SK-N-SH (cell line): ENCODE results near the gene TMIE. TPM values are rescaled to one million over a fixed set of nuclear protein-coding genes. Genes with fewer than 3 reads are reported as not detected.

Experiments
- CTCF ChIA-PET: fragments of 300-600, 350-600 bp; formaldehyde crosslinking; extraction: SDS; loops from one replicate; lab custom pipeline; 2021; lab: Yijun Ruan, JAX
- POLR2A ChIA-PET: fragments of 350-600 bp; sonication (Branson Sonifier 250); formaldehyde crosslinking; extraction: SDS; loops from one replicate; lab custom pipeline; 2020; ENCODE audit warnings: antibody characterized with exemption, inconsistent platforms; lab: Yijun Ruan, JAX
- DNase-seq: peaks from one replicate; pipeline ENCODE4 v3.0.0; 2012
- H2AFZ ChIP-seq: fragments of 200-600 bp; sonication (generic); 2 replicates; pipeline ENCODE4 v1.8.1; 2016; ENCODE audit warnings: antibody characterized with exemption, mild to moderate bottlenecking, low read depth
- H3F3A ChIP-seq: fragments of 200-600 bp; sonication (generic); replicated peaks from 2 replicates; pipeline ENCODE3; 2016; ENCODE audit warnings: antibody characterized with exemption, mild to moderate bottlenecking; ENCODE audit not compliant: insufficient read depth
- H3K27ac ChIP-seq, 2 experiments: fragments of 200-500 bp in 1 of 2; fragments of 200-600 bp in 1 of 2; sonication (Bioruptor generic) in 1 of 2; sonication (generic), shearing (Covaris generic) in 1 of 2; 2 replicates each; pipeline versions ENCODE4 v1.5.1 to v1.6.1; 2014 to 2016; ENCODE audit warnings: low read depth in 2 of 2, inconsistent platforms in 1 of 2, low read length in 1 of 2, mild to moderate bottlenecking in 1 of 2, mixed read lengths in 1 of 2
- H3K27me3 ChIP-seq: fragments of 200-600 bp; sonication (generic), shearing (Covaris generic); 2 replicates; pipeline ENCODE4 v1.6.1; 2016; ENCODE audit warnings: mixed run types; ENCODE audit not compliant: insufficient read depth
- H3K36me3 ChIP-seq, 2 experiments: fragments of 200-500 bp in 1 of 2; fragments of 200-600 bp in 1 of 2; sonication (Bioruptor generic) in 1 of 2; sonication (generic) in 1 of 2; replicated peaks in 1 of 2; 2 replicates each; pipeline versions ENCODE3 to v1.5.1; 2014 to 2016; ENCODE audit warnings: low read length in 1 of 2, mild to moderate bottlenecking in 1 of 2; ENCODE audit not compliant: insufficient read depth in 2 of 2, control insufficient read depth in 1 of 2
- H3K4me1 ChIP-seq, 2 experiments: fragments of 200-500 bp in 1 of 2; fragments of 200-600 bp in 1 of 2; sonication (Bioruptor generic) in 1 of 2; sonication (generic), shearing (Covaris generic) in 1 of 2; 2 replicates each; pipeline versions ENCODE4 v1.5.1 to v1.6.1; 2014 to 2016; ENCODE audit warnings: low read depth in 1 of 2, low read length in 1 of 2, mixed run types in 1 of 2; ENCODE audit not compliant: insufficient read depth in 2 of 2, control insufficient read depth in 1 of 2
- H3K4me2 ChIP-seq: fragments of 200-600 bp; sonication (generic), shearing (Covaris generic); 2 replicates; pipeline ENCODE4 v1.6.1; 2017; ENCODE audit warnings: mixed run types
- H3K4me3 ChIP-seq, 2 experiments: fragments of 200-500 bp in 1 of 2; fragments of 200-600 bp in 1 of 2; sonication (Bioruptor generic) in 1 of 2; sonication (generic), shearing (Covaris generic) in 1 of 2; 2 replicates each; pipeline versions ENCODE4 v1.5.1 to v1.8.1; 2014 to 2016; ENCODE audit warnings: low read depth in 2 of 2, inconsistent platforms in 1 of 2, low read length in 1 of 2, mild to moderate bottlenecking in 1 of 2, mixed read lengths in 1 of 2, moderate library complexity in 1 of 2
- H3K79me2 ChIP-seq: fragments of 200-600 bp; sonication (generic); 2 replicates; pipeline ENCODE4 v1.8.1; 2017; ENCODE audit warnings: mild to moderate bottlenecking; ENCODE audit not compliant: insufficient read depth
- H3K9ac ChIP-seq: fragments of 200-600 bp; sonication (generic); 2 replicates; pipeline ENCODE4 v1.6.1; 2017; ENCODE audit warnings: mixed run types
- H3K9me2 ChIP-seq: fragments of 200-600 bp; sonication (generic); 2 replicates; pipeline ENCODE4 v1.6.1; 2017; ENCODE audit warnings: mixed run types
- H3K9me3 ChIP-seq: fragments of 200-600 bp; sonication (generic); 2 replicates; pipeline ENCODE4 v1.6.1; 2017; ENCODE audit warnings: mixed run types, mild to moderate bottlenecking, moderate library complexity
- H4K20me1 ChIP-seq: fragments of 200-600 bp; sonication (generic); 2 replicates; pipeline ENCODE4 v1.6.1; 2017; ENCODE audit warnings: mild to moderate bottlenecking, mixed run types; ENCODE audit not compliant: insufficient read depth
- ELF1 ChIP-seq: IDR thresholded peaks from 2 replicates; pipeline ENCODE4 v1.4.0; 2012
- EP300 ChIP-seq, 2 experiments: IDR thresholded peaks; 2 replicates each; pipeline versions ENCODE4 v1.4.0 to v1.6.1; 2012; ENCODE audit warnings: borderline replicate concordance in 1 of 2, low read depth in 1 of 2, low read length in 1 of 2
- FOSL2 ChIP-seq: IDR thresholded peaks from 2 replicates; pipeline ENCODE4 v1.4.0; 2012; ENCODE audit warnings: low read depth, mild to moderate bottlenecking, moderate library complexity, borderline replicate concordance
- GATA2 ChIP-seq: sonication (generic); formaldehyde crosslinking; IDR thresholded peaks from 2 replicates; pipeline ENCODE4 v1.5.0; 2020; ENCODE audit warnings: mild to moderate bottlenecking, missing genetic modification reagents
- NFIC ChIP-seq: IDR thresholded peaks from 2 replicates; pipeline ENCODE4 v1.4.0; 2012; ENCODE audit warnings: borderline replicate concordance
- NRF1 ChIP-seq: IDR thresholded peaks from 2 replicates; pipeline ENCODE4 v1.6.1; 2012; ENCODE audit warnings: low read depth, mild to moderate bottlenecking, low read length
- PBX3 ChIP-seq: IDR thresholded peaks from 2 replicates; pipeline ENCODE4; 2012
- RAD21 ChIP-seq: IDR thresholded peaks from 2 replicates; pipeline ENCODE4 v1.6.1; 2012; ENCODE audit warnings: mild to moderate bottlenecking, low read length
- SIN3A ChIP-seq: IDR thresholded peaks from 2 replicates; pipeline ENCODE4 v1.6.1; 2012; ENCODE audit warnings: low read depth, mild to moderate bottlenecking, low read length, moderate library complexity, borderline replicate concordance
- USF2 ChIP-seq: fragments of 150-350 bp; IDR thresholded peaks from 2 replicates; pipeline ENCODE4 v1.6.1; 2017; ENCODE audit warnings: antibody characterized with exemption, low read length, low read depth, borderline replicate concordance
- YY1 ChIP-seq: IDR thresholded peaks from 2 replicates; pipeline ENCODE4 v1.4.0; 2012; ENCODE audit warnings: low read depth, mild to moderate bottlenecking
- WGBS: methylation state at CpG from one replicate; pipeline ENCODE4 v1.1.6; 2017; ENCODE audit warnings: low lambda C conversion rate; 5-methylcytosine and 5-hydroxymethylcytosine counted together
- polyA plus RNA-seq, 3 experiments: library from polyadenylated mRNA; depleted of rRNA; stranded (reverse); fragments of >200 nt; gene quantifications; 2 replicates each; pipeline ENCODE4 v1.2.3, GENCODE V29; 2012
- TF ChIP-seq, protein P1 (sequence below): IDR thresholded peaks from 2 replicates; pipeline ENCODE4 v1.4.0; 2012; ENCODE audit warnings: low read depth
- TF ChIP-seq, protein P2 (sequence below): IDR thresholded peaks from 2 replicates; pipeline ENCODE4 v1.6.1; 2012; ENCODE audit warnings: mild to moderate bottlenecking, low read depth, low read length, moderate library complexity
- TF ChIP-seq, protein P3 (sequence below): IDR thresholded peaks from 2 replicates; pipeline ENCODE4 v1.4.0; 2012; ENCODE audit warnings: low read depth, borderline replicate concordance

TMIE gene
- polyA plus RNA-seq, 1 of the 3 experiments (the other 2 are of a cell fraction), result 0.03 TPM

GRCh38 chr3:46695177-46695961 lies 5.8 kb upstream of the TMIE start:
- Histone ChIP-seq H3K9me2 (no peaks in the 10 kb centered on the region), H3K9ac (no peak overlapping the region), H3K36me3 (no peaks in the 10 kb centered on the region), H3K79me2 (no peaks in the 10 kb centered on the region), H3K27me3 (no peaks in the 10 kb centered on the region; the same call in 1 of the 2 replicates), H4K20me1 (no peaks in the 10 kb centered on the region), H3K4me2 (no peak overlapping the region), H3K9me3 (no peaks in the 10 kb centered on the region), H2AFZ (no peak overlapping the region), H3K27ac (no peak overlapping the region; a peak in 1 of 4 replicates), H3F3A (no peaks in the 10 kb centered on the region), H3K4me3 (no peak overlapping the region), H3K4me1 (peaks cover 0 to 30% of the 10 kb centered on the region in 2 experiments; a peak in 1 of 4 replicates)
- WGBS, result 74% methylated on average over 6 of the region's 11 CpGs
- CTCF ChIA-PET, result interaction anchor here (0.9 to 5.7 kb wide), 7 partner anchors 9 to 207 kb away, joined by 3 to 42 read pairs (median 3); no protein-coding TSS in a partner anchor
- no peak for TF ChIP-seq EP300 (IDR thresholded peaks at IDR 0.05; ENCODE audit: borderline replicate concordance in 1 of 2, low read depth in 1 of 2, low read length in 1 of 2)
- TF ChIP-seq NRF1, result no peak
- peak; percentile 27 for TF ChIP-seq RAD21
- 0 out of 2 replicates have a peak, but pooled peaks have one; percentile 15 for TF ChIP-seq NFIC
- DNase-seq, result peak; percentile 47
- POLR2A ChIA-PET, result no interaction called here

DNA sequence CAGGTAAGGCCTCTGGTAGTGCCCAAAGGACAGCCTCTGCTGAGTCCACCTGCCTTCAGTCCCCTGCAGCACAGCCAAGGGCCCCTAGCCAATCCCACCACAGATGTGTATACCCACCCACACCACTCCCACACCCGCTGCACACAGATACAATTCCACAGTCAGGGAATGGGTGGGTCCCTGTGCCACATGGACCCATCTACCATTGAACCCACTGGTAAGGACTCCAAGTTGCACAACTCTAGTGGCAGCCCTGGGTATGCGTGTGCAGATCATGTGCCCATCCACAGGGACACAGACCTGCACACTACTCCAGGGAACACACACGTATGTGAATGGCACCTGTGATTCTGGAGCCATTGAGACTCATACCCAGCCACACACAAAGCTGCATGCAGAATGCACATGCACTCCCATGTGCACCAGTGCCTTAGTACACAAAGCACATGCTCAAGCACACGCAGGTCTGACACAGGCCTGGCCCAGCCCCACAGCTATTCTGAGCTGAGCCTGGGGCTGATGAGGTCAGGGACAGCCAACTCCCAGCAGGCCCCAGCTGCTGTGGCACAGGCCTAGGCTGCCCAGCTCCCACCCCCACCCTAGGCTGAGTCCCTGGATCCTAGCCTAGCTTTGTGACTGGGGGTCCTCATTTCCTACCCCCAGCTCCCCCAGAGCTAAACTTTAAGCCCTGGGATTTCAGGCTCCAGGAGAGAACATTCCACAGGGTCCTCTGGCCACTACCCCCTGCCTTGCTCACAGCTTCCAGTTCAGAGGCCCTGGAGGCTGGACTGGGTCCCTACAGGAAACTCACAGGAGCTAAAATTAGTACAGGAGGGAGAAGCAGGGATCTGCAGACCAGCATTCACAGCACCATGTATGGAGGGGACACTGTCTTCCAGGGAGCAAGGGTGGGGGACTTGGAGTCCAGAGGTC lies 5.0 kb upstream of the TMIE start:
- ChIA-PET CTCF (interaction anchor here (0.8 to 5.7 kb wide), 9 partner anchors 9 to 214 kb away, joined by 3 to 42 read pairs (median 3); no protein-coding TSS in a partner anchor), POLR2A (no interaction called here)
- H2AFZ ChIP-seq, result no peak overlapping the region
- TF ChIP-seq SIN3A, result no peak
- no peak for TF ChIP-seq YY1
- TF ChIP-seq RAD21, result no peak
- TF ChIP-seq FOSL2, result no peak
- TF ChIP-seq USF2, result no peak
- no peak for TF ChIP-seq GATA2 (CRISPR knock-in tag)
- TF ChIP-seq ELF1, result no peak
- TF ChIP-seq, protein P1, sequence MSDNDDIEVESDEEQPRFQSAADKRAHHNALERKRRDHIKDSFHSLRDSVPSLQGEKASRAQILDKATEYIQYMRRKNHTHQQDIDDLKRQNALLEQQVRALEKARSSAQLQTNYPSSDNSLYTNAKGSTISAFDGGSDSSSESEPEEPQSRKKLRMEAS, result no peak
- TF ChIP-seq, protein P2, sequence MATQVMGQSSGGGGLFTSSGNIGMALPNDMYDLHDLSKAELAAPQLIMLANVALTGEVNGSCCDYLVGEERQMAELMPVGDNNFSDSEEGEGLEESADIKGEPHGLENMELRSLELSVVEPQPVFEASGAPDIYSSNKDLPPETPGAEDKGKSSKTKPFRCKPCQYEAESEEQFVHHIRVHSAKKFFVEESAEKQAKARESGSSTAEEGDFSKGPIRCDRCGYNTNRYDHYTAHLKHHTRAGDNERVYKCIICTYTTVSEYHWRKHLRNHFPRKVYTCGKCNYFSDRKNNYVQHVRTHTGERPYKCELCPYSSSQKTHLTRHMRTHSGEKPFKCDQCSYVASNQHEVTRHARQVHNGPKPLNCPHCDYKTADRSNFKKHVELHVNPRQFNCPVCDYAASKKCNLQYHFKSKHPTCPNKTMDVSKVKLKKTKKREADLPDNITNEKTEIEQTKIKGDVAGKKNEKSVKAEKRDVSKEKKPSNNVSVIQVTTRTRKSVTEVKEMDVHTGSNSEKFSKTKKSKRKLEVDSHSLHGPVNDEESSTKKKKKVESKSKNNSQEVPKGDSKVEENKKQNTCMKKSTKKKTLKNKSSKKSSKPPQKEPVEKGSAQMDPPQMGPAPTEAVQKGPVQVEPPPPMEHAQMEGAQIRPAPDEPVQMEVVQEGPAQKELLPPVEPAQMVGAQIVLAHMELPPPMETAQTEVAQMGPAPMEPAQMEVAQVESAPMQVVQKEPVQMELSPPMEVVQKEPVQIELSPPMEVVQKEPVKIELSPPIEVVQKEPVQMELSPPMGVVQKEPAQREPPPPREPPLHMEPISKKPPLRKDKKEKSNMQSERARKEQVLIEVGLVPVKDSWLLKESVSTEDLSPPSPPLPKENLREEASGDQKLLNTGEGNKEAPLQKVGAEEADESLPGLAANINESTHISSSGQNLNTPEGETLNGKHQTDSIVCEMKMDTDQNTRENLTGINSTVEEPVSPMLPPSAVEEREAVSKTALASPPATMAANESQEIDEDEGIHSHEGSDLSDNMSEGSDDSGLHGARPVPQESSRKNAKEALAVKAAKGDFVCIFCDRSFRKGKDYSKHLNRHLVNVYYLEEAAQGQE, result no peak
- no peak for TF ChIP-seq PBX3
- TF ChIP-seq, protein P3, sequence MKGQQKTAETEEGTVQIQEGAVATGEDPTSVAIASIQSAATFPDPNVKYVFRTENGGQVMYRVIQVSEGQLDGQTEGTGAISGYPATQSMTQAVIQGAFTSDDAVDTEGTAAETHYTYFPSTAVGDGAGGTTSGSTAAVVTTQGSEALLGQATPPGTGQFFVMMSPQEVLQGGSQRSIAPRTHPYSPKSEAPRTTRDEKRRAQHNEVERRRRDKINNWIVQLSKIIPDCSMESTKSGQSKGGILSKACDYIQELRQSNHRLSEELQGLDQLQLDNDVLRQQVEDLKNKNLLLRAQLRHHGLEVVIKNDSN, result no peak

More for the DNA sequence above, 5.0 kb upstream of the TMIE start:
- Histone ChIP-seq H3K9ac (no peak overlapping the region), H3K36me3 (no peaks in the 10 kb centered on the region), H3K79me2 (no peaks in the 10 kb centered on the region), H4K20me1 (no peaks in the 10 kb centered on the region), H3K27ac (no peak overlapping the region; a peak in 1 of 4 replicates), H3K4me1 (peaks cover 0 to 33% of the 10 kb centered on the region in 2 experiments; a peak in 1 of 4 replicates), H3K4me3 (no peak overlapping the region), H3K9me2 (no peaks in the 10 kb centered on the region), H3F3A (no peaks in the 10 kb centered on the region), H3K9me3 (no peaks in the 10 kb centered on the region), H3K4me2 (no peak overlapping the region), H3K27me3 (peaks cover under 1% of the 10 kb centered on the region; the same call in 1 of the 2 replicates)
- DNase-seq, result no peak
- 100% methylated on average over 1 of the region's 4 CpGs for WGBS
